IMR-90 (cell line): ENCODE data around the gene AGAP1. TPM values are rescaled to one million over a fixed set of nuclear protein-coding genes. Genes with fewer than 3 reads are reported as not detected.

Source experiments
- ATAC-seq: fragments of 200-7000 bp; cut with Tn5 transposase; 2 replicates; pipeline ENCODE4 v1.9.1; 2020; ENCODE audit warnings: low read depth, mild to moderate bottlenecking, moderate library complexity
- BruUV-seq: library from RNA; stranded (reverse); fragments of 400-500 nt; replicated peaks from 2 replicates; lab custom pipeline; 2021; lab: Mats Ljungman, UMichigan
- CTCF ChIA-PET: fragments of 300-600 bp; formaldehyde crosslinking; extraction: SDS; loops from one replicate; lab custom pipeline; 2021; ENCODE audit warnings: antibody characterized with exemption; lab: Yijun Ruan, JAX
- POLR2A ChIA-PET: fragments of 300-600 bp; sonication (Branson Sonifier 250); formaldehyde crosslinking; loops from one replicate; lab custom pipeline; 2022; ENCODE audit warnings: antibody characterized with exemption; ENCODE audit not compliant: unreplicated experiment; lab: Charles Lee
- DNase-seq: peaks from one replicate; pipeline ENCODE4 v3.0.0; 2013
- H2AFZ ChIP-seq: replicated peaks from 2 replicates; pipeline ENCODE3; 2013; ENCODE audit warnings: low read length, mild to moderate bottlenecking; ENCODE audit not compliant: poor library complexity
- H2AK5ac ChIP-seq: 2 replicates; pipeline ENCODE4 v1.6.1; 2013; ENCODE audit warnings: low read depth, low read length, inconsistent platforms
- H2AK9ac ChIP-seq: replicated peaks from 2 replicates; pipeline ENCODE3; 2013; ENCODE audit warnings: mild to moderate bottlenecking, low read depth, low read length, moderate library complexity; ENCODE audit not compliant: poor library complexity
- H2BK120ac ChIP-seq: 2 replicates; pipeline ENCODE4 v1.6.1; 2013; ENCODE audit warnings: low read depth, low read length, inconsistent platforms
- H2BK15ac ChIP-seq: 3 replicates; pipeline ENCODE4 v1.6.1; 2013; ENCODE audit warnings: low read depth, low read length, inconsistent platforms
- H2BK20ac ChIP-seq: 2 replicates; pipeline ENCODE4 v1.6.1; 2013; ENCODE audit warnings: low read depth, mild to moderate bottlenecking, inconsistent platforms, low read length, moderate library complexity
- H2BK5ac ChIP-seq: 2 replicates; pipeline ENCODE4 v1.6.1; 2013; ENCODE audit warnings: mild to moderate bottlenecking, low read depth, low read length, inconsistent platforms; ENCODE audit not compliant: poor library complexity, severe bottlenecking
- H3K14ac ChIP-seq: replicated peaks from 2 replicates; pipeline ENCODE4 v1.6.1; 2013; ENCODE audit warnings: low read depth, low read length, inconsistent platforms
- H3K18ac ChIP-seq: 2 replicates; pipeline ENCODE4 v1.6.1; 2013; ENCODE audit warnings: low read depth, low read length, control low read depth
- H3K23ac ChIP-seq: 2 replicates; pipeline ENCODE4 v1.6.1; 2013; ENCODE audit warnings: low read depth, low read length, inconsistent platforms
- H3K27ac ChIP-seq: 2 replicates; pipeline ENCODE4 v1.5.1; 2013; ENCODE audit warnings: mild to moderate bottlenecking, control low read depth, low read length; ENCODE audit not compliant: insufficient read depth
- H3K27me3 ChIP-seq: 2 replicates; pipeline ENCODE4 v1.6.1; 2013; ENCODE audit warnings: low read length; ENCODE audit not compliant: control insufficient read depth, insufficient read depth
- H3K36me3 ChIP-seq: 2 replicates; pipeline ENCODE4 v1.6.1; 2013; ENCODE audit warnings: low read length, mixed read lengths; ENCODE audit not compliant: control insufficient read depth, insufficient read depth
- H3K4ac ChIP-seq: 2 replicates; pipeline ENCODE4 v1.6.1; 2013; ENCODE audit warnings: low read depth, low read length, inconsistent platforms
- H3K4me1 ChIP-seq: 2 replicates; pipeline ENCODE4 v1.6.1; 2013; ENCODE audit warnings: low read length, mixed read lengths; ENCODE audit not compliant: control insufficient read depth, insufficient read depth
- H3K4me2 ChIP-seq: 2 replicates; pipeline ENCODE4 v1.6.1; 2013; ENCODE audit warnings: low read depth, mild to moderate bottlenecking, control low read depth, low read length, moderate library complexity
- H3K4me3 ChIP-seq: 2 replicates; pipeline ENCODE4 v1.5.1; 2013; ENCODE audit warnings: low read depth, mild to moderate bottlenecking, control low read depth, low read length, moderate library complexity; ENCODE audit not compliant: insufficient read depth
- H3K56ac ChIP-seq: 2 replicates; pipeline ENCODE4 v1.6.1; 2013; ENCODE audit warnings: low read length, inconsistent platforms; ENCODE audit not compliant: insufficient read depth; ENCODE audit errors: extremely low read depth
- H3K79me1 ChIP-seq, 2 experiments: 2 replicates each; pipeline ENCODE4 v1.6.1; 2013; ENCODE audit warnings: low read length in 2 of 2, inconsistent platforms in 1 of 2, low read depth in 1 of 2
- H3K9ac ChIP-seq: 2 replicates; pipeline ENCODE4 v1.6.1; 2013; ENCODE audit warnings: low read depth, low read length, control low read depth
- H3K9me1 ChIP-seq: 2 replicates; pipeline ENCODE4 v1.6.1; 2013; ENCODE audit warnings: low read length, inconsistent platforms; ENCODE audit not compliant: insufficient read depth
- H3K9me3 ChIP-seq: 2 replicates; pipeline ENCODE4 v1.6.1; 2013; ENCODE audit warnings: low read length; ENCODE audit not compliant: control insufficient read depth, insufficient read depth
- H4K20me1 ChIP-seq: 2 replicates; pipeline ENCODE4 v1.6.1; 2013; ENCODE audit warnings: low read length, inconsistent platforms; ENCODE audit not compliant: insufficient read depth
- H4K5ac ChIP-seq: 2 replicates; pipeline ENCODE4 v1.6.1; 2013; ENCODE audit warnings: mild to moderate bottlenecking, low read depth, low read length, control low read depth
- H4K8ac ChIP-seq, 2 experiments: 2 replicates each; pipeline ENCODE4 v1.6.1; 2013; ENCODE audit warnings: low read depth in 2 of 2, low read length in 2 of 2, control low read depth in 1 of 2, inconsistent platforms in 1 of 2
- H4K91ac ChIP-seq: 2 replicates; pipeline ENCODE4 v1.6.1; 2013; ENCODE audit warnings: low read depth, low read length, inconsistent platforms; ENCODE audit not compliant: insufficient read depth
- BHLHE40 ChIP-seq: fragments of 150-350 bp; IDR thresholded peaks from 2 replicates; pipeline ENCODE4 v1.6.1; 2016; ENCODE audit warnings: mild to moderate bottlenecking, low read depth, low read length
- CEBPB ChIP-seq: IDR thresholded peaks from 2 replicates; pipeline ENCODE4 v1.6.1; 2012; ENCODE audit warnings: low read depth, low read length, improper control_type of control experiment
- CHD1 ChIP-seq: IDR thresholded peaks from 2 replicates; pipeline ENCODE4 v1.6.1; 2012; ENCODE audit warnings: low read depth, low read length, improper control_type of control experiment
- ELK1 ChIP-seq: fragments of 150-350 bp; IDR thresholded peaks from 2 replicates; pipeline ENCODE4 v1.6.1; 2016; ENCODE audit warnings: low read depth, mild to moderate bottlenecking, low read length, moderate library complexity, borderline replicate concordance
- FOS ChIP-seq: fragments of 150-350 bp; IDR thresholded peaks from 2 replicates; pipeline ENCODE4 v1.6.1; 2016; ENCODE audit warnings: low read depth, low read length
- MAFK ChIP-seq: IDR thresholded peaks from 2 replicates; pipeline ENCODE4 v1.6.1; 2012; ENCODE audit warnings: low read depth, low read length, improper control_type of control experiment
- MAZ ChIP-seq: IDR thresholded peaks from 2 replicates; pipeline ENCODE4 v1.6.1; 2012; ENCODE audit warnings: low read depth, mild to moderate bottlenecking, low read length, improper control_type of control experiment, moderate library complexity, borderline replicate concordance
- NFE2L2 ChIP-seq: fragments of 150-350 bp; IDR thresholded peaks from 2 replicates; pipeline ENCODE4 v1.6.1; 2016; ENCODE audit warnings: low read depth, mild to moderate bottlenecking, low read length
- POLR2A ChIP-seq: IDR thresholded peaks from 2 replicates; pipeline ENCODE4 v1.6.1; 2012; ENCODE audit warnings: mild to moderate bottlenecking, low read depth, low read length
- RAD21 ChIP-seq: IDR thresholded peaks from 2 replicates; pipeline ENCODE4 v1.6.1; 2012; ENCODE audit warnings: low read length, improper control_type of control experiment
- RCOR1 ChIP-seq: IDR thresholded peaks from 2 replicates; pipeline ENCODE4 v1.6.1; 2012; ENCODE audit warnings: mild to moderate bottlenecking, low read length, improper control_type of control experiment; ENCODE audit not compliant: insufficient replicate concordance
- RFX5 ChIP-seq: IDR thresholded peaks from 2 replicates; pipeline ENCODE4 v1.8.0; 2012; ENCODE audit warnings: low read depth, mild to moderate bottlenecking, low read length, moderate library complexity
- SMC3 ChIP-seq: fragments of 150-350 bp; IDR thresholded peaks from 2 replicates; pipeline ENCODE4 v1.6.1; 2016; ENCODE audit warnings: low read depth, mild to moderate bottlenecking, antibody characterized with exemption, low read length, moderate library complexity
- WGBS, 2 experiments: methylation state at CpG; one replicate each; pipeline versions ENCODE4 v1.1.5 to v1.1.7; 2013; ENCODE audit warnings: missing lambda C conversion rate in 2 of 2; ENCODE audit not compliant: insufficient read length in 1 of 2; ENCODE audit errors: extremely low coverage in 2 of 2; 5-methylcytosine and 5-hydroxymethylcytosine counted together
- dilution Hi-C: fragments of 300-500 bp; cut with HindIII; formaldehyde crosslinking; loops from one replicate; pipeline ENCODE4 v1.14.3; 2018; ENCODE audit warnings: low sequenced_read_pairs; ENCODE audit not compliant: unreplicated experiment
- in situ Hi-C: fragments of 300-500 bp; cut with MboI; formaldehyde crosslinking; loops from 3 replicates; pipeline ENCODE4 v1.14.3; 2019; ENCODE audit warnings: low sequenced_read_pairs, inconsistent platforms, mixed read lengths
- intact Hi-C: fragments of 100-400 bp; cut with micrococcal nuclease; formaldehyde crosslinking; loops from 2 replicates; pipeline ENCODE4 v1.10.0; 2022
- polyA plus RNA-seq, 3 experiments: library from polyadenylated mRNA; depleted of rRNA; stranded (reverse); fragments of >200 nt; gene quantifications; 2 replicates each; pipeline ENCODE4 v1.2.3, GENCODE V29; 2012; ENCODE audit warnings: low replicate concordance in 1 of 3
- total RNA-seq: library from RNA; depleted of rRNA; stranded (reverse); fragments of >200 nt; gene quantifications from 2 replicates; pipeline ENCODE4 v1.2.3, GENCODE V29; 2012
- TF ChIP-seq, protein P1 (sequence below): fragments of 150-350 bp; IDR thresholded peaks from 2 replicates; pipeline ENCODE4 v1.6.1; 2017; ENCODE audit warnings: mild to moderate bottlenecking, antibody characterized with exemption, low read length, low read depth
- TF ChIP-seq, protein P2 (sequence below): conservative IDR thresholded peaks from 2 replicates; pipeline ENCODE4 v1.5.1; 2012; ENCODE audit warnings: mild to moderate bottlenecking, low read depth, low read length, improper control_type of control experiment

Gene AGAP1
- total and polyA plus RNA-seq, 2 of the 4 experiments (the other 2 are of a cell fraction), result 15.1 to 16.4 TPM

- 89% methylated on average over 12 of the region's 30 CpGs; no CpG with 5 or more reads in 1 of the 2 experiments for WGBS, 2 experiments
- no peaks in the 10 kb centered on the region for H3K9me3 ChIP-seq
- H3K4ac ChIP-seq, result no peak overlapping the region
- H4K8ac ChIP-seq, result no peak overlapping the region
- no peak overlapping the region for H3K18ac ChIP-seq
- no peak overlapping the region for H2AK5ac ChIP-seq
- no peaks in the 10 kb centered on the region for H3K79me1 ChIP-seq
- H2BK20ac ChIP-seq, result no peak overlapping the region
- H4K20me1 ChIP-seq, result no peaks in the 10 kb centered on the region
- dilution Hi-C loops (no loop called here), in situ Hi-C loops (loop anchor here (5.0 kb wide), 1 partner anchor 412 kb away; no protein-coding TSS in a partner anchor), intact Hi-C loops (loop anchor here (5.0 kb wide), 1 partner anchor 577 kb away; no protein-coding TSS in a partner anchor)
- no peak overlapping the region for H3K14ac ChIP-seq
- H3K27me3 ChIP-seq, result no peaks in the 10 kb centered on the region
- H3K4me1 ChIP-seq, result no peaks in the 10 kb centered on the region
- H3K4me3 ChIP-seq, result no peak overlapping the region
- no TSS peak for BruUV-seq
- no peak overlapping the region for H3K27ac ChIP-seq
- no peak overlapping the region for H3K4me2 ChIP-seq
- ChIA-PET POLR2A (no interaction called here), CTCF (interaction anchor here (0.7 to 1.9 kb wide), 4 partner anchors 14 to 415 kb away, joined by 3 to 7 read pairs (median 6); no protein-coding TSS in a partner anchor)
- H3K36me3 ChIP-seq, result peaks cover 1% of the 10 kb centered on the region; the same call in 1 of the 2 replicates
- H4K5ac ChIP-seq, result no peak overlapping the region
- ATAC-seq (peak; percentile 40; the same call in 1 of the 2 replicates), DNase-seq (peak; percentile 73)
- no peak overlapping the region for H2BK15ac ChIP-seq
- no peak overlapping the region for H2BK120ac ChIP-seq
- no peak overlapping the region for H2BK5ac ChIP-seq
- H2AK9ac ChIP-seq, result no peak overlapping the region
- H3K23ac ChIP-seq, result no peak overlapping the region
- H3K9ac ChIP-seq, result no peak overlapping the region
- H4K91ac ChIP-seq, result no peak overlapping the region
- no peaks in the 10 kb centered on the region for H3K9me1 ChIP-seq
- H3K56ac ChIP-seq, result no peak overlapping the region
- peak overlapping the region; percentile 0 for H2AFZ ChIP-seq
- no peak for TF ChIP-seq POLR2A
- no peak for TF ChIP-seq NFE2L2
- TF ChIP-seq FOS, result no peak
- no peak for TF ChIP-seq SMC3
- TF ChIP-seq, protein P1, sequence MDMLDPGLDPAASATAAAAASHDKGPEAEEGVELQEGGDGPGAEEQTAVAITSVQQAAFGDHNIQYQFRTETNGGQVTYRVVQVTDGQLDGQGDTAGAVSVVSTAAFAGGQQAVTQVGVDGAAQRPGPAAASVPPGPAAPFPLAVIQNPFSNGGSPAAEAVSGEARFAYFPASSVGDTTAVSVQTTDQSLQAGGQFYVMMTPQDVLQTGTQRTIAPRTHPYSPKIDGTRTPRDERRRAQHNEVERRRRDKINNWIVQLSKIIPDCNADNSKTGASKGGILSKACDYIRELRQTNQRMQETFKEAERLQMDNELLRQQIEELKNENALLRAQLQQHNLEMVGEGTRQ, result no peak
- TF ChIP-seq MAZ, result no peak
- TF ChIP-seq BHLHE40, result no peak
- no peak for TF ChIP-seq CHD1
- no peak for TF ChIP-seq RAD21
- no peak for TF ChIP-seq RCOR1
- TF ChIP-seq, protein P2, sequence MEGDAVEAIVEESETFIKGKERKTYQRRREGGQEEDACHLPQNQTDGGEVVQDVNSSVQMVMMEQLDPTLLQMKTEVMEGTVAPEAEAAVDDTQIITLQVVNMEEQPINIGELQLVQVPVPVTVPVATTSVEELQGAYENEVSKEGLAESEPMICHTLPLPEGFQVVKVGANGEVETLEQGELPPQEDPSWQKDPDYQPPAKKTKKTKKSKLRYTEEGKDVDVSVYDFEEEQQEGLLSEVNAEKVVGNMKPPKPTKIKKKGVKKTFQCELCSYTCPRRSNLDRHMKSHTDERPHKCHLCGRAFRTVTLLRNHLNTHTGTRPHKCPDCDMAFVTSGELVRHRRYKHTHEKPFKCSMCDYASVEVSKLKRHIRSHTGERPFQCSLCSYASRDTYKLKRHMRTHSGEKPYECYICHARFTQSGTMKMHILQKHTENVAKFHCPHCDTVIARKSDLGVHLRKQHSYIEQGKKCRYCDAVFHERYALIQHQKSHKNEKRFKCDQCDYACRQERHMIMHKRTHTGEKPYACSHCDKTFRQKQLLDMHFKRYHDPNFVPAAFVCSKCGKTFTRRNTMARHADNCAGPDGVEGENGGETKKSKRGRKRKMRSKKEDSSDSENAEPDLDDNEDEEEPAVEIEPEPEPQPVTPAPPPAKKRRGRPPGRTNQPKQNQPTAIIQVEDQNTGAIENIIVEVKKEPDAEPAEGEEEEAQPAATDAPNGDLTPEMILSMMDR, result no peak
- TF ChIP-seq ELK1, result no peak
- no peak for TF ChIP-seq RFX5
- no peak for TF ChIP-seq CEBPB
- no peak for TF ChIP-seq MAFK
These were observed 271.5 kb downstream of the AGAP1 start for GRCh38 chr2:235765181-235765820.
